Activated CD4-positive, alpha-beta T cell treated with anti-CD3 and anti-CD28 coated beads for 36 hours (primary cell): ENCODE measurements around the gene PRSS53. TPM values are rescaled to one million over a fixed set of nuclear protein-coding genes. Genes with fewer than 3 reads are reported as not detected.
A peak's percentile ranks its signal among the peaks of the same experiment; 100 is the strongest.
"Not testable (repeated sequence)": the region's sequence is repeated elsewhere in the genome, so short reads cannot be mapped to it uniquely, and the experiment has no call there.

ENCODE experiments used
- ATAC-seq: fragments of 200-7000 bp; cut with Tn5 transposase; one replicate; pipeline ENCODE4 v1.10.0; 2021; ENCODE audit warnings: mild to moderate bottlenecking, moderate library complexity
- CTCF ChIA-PET: fragments of 350-600 bp; sonication (Branson Sonifier 250); formaldehyde crosslinking; loops from one replicate; lab custom pipeline; 2021; ENCODE audit warnings: antibody characterized with exemption; lab: Charles Lee
- POLR2A ChIA-PET: fragments of 350-600 bp; sonication (Branson Sonifier 250); formaldehyde crosslinking; loops from one replicate; lab custom pipeline; 2021; ENCODE audit warnings: antibody characterized with exemption, inconsistent platforms; lab: Charles Lee
- DNase-seq: peaks from one replicate; pipeline ENCODE4 v3.0.0-alpha.2; 2020
- H3K27ac Mint-ChIP-seq: one replicate; pipeline ENCODE4 v1.8.0; 2021; ENCODE audit warnings: mixed read lengths
- H3K27me3 Mint-ChIP-seq: one replicate; pipeline ENCODE4 v1.8.0; 2021; ENCODE audit warnings: mixed read lengths
- H3K36me3 Mint-ChIP-seq: one replicate; pipeline ENCODE4 v1.8.0; 2021; ENCODE audit warnings: low read depth, mixed read lengths
- H3K4me1 Mint-ChIP-seq: one replicate; pipeline ENCODE4 v1.8.0; 2021; ENCODE audit warnings: mixed read lengths
- H3K4me3 Mint-ChIP-seq: one replicate; pipeline ENCODE4 v1.8.0; 2021; ENCODE audit warnings: mild to moderate bottlenecking, moderate library complexity, mixed read lengths
- H3K9me3 Mint-ChIP-seq: one replicate; pipeline ENCODE4 v1.8.0; 2021; ENCODE audit warnings: low read depth, mixed read lengths
- intact Hi-C, 2 experiments: fragments of 100-400 bp; cut with DNase I in 1 of 2; cut with micrococcal nuclease in 1 of 2; formaldehyde crosslinking; loops; one replicate each; pipeline versions ENCODE4 v1.14.2 to v1.15.1; 2022 to 2024; cut with DNase I, micrococcal nuclease
- total RNA-seq, 2 experiments: library from RNA; stranded (reverse); gene quantifications; one replicate each; pipeline ENCODE4 v1.2.3, GENCODE V29; 2021

The PRSS53 gene
- 1 to 10 TPM; 4.0 to 9.2 TPM for total RNA-seq

DNA sequence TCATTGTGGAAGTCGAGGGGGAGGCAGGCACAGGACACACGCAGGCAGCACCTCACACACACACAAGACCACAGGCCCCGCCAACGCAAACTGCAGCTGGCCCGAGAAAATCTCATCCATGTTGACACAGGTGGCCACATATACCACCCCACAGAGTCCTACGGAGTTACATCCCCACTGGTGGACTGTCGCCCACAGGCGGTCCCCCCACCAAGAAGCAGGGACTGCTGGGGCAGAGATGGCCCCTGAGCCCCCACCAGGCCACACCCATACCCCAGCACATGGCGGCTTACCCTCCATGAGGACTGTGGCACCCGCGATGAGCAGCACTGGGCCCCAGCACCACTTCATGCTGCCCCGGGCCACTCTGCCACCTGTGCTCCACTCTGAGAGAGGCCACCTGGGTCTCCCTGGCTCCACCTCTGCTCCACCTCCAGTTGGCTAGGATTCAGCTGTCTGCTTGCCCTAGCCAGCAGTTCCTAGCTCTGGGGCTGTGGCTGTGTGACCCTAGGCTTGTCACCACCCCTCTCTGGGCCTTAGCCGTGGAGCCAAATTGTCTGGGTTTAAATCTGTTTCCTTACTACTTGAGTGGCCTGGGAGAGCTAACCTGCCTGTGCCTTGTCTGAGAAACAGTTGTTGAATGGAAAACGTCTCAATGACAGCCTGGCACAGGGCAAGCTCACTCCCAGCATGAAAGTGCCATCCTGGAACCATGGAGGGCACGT lies at the start of gene PRSS53:
Gene PRSS53 (minus strand): TSS at position 485 of the 725 bp plus-strand sequence. CDS start 134 bp downstream, at position 351.
- ChIA-PET POLR2A (no interaction called here), CTCF (interaction anchor here (0.9 kb wide), 1 partner anchor 103 kb away, joined by 3 read pairs; the partner anchor contains the start of gene HSD3B7)

DNA sequence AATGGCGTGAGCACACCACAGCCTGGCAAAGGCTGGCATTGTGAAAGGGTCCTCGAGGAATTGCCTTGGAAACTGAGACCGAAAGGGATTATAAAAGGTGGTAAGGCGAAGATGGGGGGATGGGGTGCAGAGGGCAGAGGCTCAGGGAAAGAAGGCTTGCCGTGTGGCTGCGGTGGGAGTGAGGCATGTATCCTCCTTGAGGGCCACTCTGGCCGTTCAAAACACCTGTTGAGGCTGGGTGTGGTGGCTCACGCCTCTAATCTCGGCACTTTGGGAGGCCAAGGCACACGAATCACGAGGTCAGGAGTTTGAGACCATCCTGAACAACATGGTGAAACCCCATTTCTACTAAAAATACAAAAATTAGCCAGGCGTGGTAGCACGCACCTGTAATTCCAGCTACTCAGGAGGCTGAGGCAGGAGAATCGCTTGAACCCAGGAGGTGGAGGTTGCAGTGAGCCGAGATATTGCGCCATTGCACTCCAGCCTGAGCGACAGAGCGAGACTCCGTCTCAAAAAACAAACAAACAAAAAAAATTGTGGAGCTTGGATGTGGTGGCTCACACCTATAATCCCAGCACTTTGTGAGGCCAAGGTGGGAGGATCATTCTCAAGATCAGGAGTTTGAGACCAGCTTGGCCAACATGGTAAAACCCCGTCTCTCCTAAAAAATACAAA lies 48.2 kb upstream of the PRSS53 start:
- H3K4me1 Mint-ChIP-seq, POLR2A ChIA-PET: not testable (repeated sequence)
- CTCF ChIA-PET, result interaction anchor here (1.0 to 1.2 kb wide), 2 partner anchors 72 to 105 kb away, joined by 3 read pairs; no protein-coding TSS in a partner anchor

More for the DNA sequence above, at the start of gene PRSS53:
- ATAC-seq (no peak), DNase-seq (no peak)
- Mint-ChIP-seq H3K9me3 (no peaks in the 10 kb centered on the region), H3K27ac (no peak within 1 kb of the TSS), H3K36me3 (peaks cover 16% of the 10 kb centered on the region), H3K4me1 (peaks cover 12% of the 10 kb centered on the region), H3K4me3 (no peak within 1 kb of the TSS), H3K27me3 (no peaks in the 10 kb centered on the region)
- intact Hi-C loops, result no loop called here

DNA sequence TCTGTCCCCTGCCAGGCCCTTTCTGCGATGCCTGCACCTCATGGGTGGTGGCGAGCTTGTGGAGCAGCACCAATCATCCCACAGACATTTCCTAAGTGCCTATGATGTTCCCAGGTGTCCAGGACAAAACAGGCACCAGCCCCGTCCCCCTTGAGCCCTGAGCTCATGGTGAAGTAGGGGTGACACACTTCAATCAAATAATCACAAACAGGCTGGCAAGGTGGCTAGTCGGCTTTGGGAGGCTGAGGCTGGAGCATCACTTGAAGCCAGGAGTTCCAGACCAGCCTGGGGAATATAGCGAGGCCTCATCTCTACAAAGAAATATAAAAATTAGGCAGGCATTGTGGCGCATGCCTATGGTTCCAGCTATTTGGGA lies 47.5 kb upstream of the PRSS53 start:
- no peaks in the 10 kb centered on the region for H3K9me3 Mint-ChIP-seq
- ATAC-seq (no peak), DNase-seq (no peak)
- H3K27me3 Mint-ChIP-seq, result no peaks in the 10 kb centered on the region
- ChIA-PET POLR2A (no interaction called here), CTCF (interaction anchor here (1.2 kb wide), 1 partner anchor 71 kb away, joined by 3 read pairs; no protein-coding TSS in a partner anchor)
- H3K4me3 Mint-ChIP-seq, result no peak overlapping the region
- peaks cover 6% of the 10 kb centered on the region for H3K36me3 Mint-ChIP-seq
- intact Hi-C loops, result no loop called here
- no peak overlapping the region for H3K27ac Mint-ChIP-seq
- peaks cover 2% of the 10 kb centered on the region for H3K4me1 Mint-ChIP-seq

More for the DNA sequence above, 48.2 kb upstream of the PRSS53 start:
- ATAC-seq, H3K9me3 Mint-ChIP-seq, H3K4me3 Mint-ChIP-seq, intact Hi-C loops, H3K36me3 Mint-ChIP-seq, H3K27me3 Mint-ChIP-seq, H3K27ac Mint-ChIP-seq, DNase-seq: not testable (repeated sequence)

GRCh38 chr16:31135535-31136286 lies 47.0 kb upstream of the PRSS53 start, which contains the start of gene PRSS8:
TSS of gene PRSS8 (minus strand) at chr16:31135727. CDS start at chr16:31135498, 229 bp downstream.
- Mint-ChIP-seq H3K27ac (no peak within 1 kb of the TSS), H3K9me3 (no peaks in the 10 kb centered on the region), H3K36me3 (peaks cover 9% of the 10 kb centered on the region), H3K27me3 (no peaks in the 10 kb centered on the region), H3K4me3 (no peak within 1 kb of the TSS), H3K4me1 (no peaks in the 10 kb centered on the region)
- peak; percentile 27 for DNase-seq
- CTCF ChIA-PET, result no interaction called here
- intact Hi-C loops, result no loop called here
- peak; percentile 15 for ATAC-seq
- POLR2A ChIA-PET, result no interaction called here

DNA sequence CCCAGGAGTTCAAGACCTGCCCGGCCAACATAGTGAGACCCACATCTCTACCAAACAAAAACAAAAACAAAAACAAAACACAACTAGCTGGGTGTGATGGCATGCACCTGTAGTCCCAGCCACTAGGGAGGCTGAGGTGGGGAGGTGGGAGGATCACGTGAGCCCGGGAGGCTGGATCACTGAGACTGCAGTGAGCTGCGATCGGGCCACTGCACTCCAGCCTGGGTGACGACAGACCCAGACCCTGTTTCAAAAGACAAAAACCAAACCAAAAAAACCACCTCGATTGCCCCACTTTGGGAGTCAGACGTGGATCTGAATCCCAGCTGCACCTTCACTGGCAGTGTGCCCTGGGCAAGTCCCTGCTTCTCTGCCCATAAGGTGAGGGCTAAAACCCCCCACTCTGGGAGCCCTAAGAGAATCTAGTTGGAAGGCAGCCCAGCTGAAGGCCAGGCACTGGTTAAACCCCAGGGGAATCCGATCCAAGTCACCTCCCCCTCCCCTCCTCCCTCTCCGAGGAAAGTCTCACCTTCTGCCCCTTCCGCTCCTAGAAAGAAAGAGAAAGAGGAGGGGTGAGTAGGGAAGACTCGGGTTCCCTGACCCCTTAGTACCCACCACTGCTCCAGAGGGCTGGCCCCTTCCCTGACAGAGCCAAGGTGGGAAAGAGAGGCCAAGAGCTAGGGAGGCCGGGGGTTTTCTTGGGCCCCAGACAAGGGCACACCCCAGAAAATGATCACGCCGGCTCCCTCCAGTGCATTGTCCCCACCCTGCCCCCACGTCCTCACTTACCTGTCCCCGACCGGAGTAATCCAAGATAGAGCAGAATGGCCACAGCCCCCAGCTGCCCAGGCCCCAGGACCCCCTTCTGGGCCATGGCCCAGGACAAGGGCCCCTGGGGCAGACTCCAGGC lies 46.1 kb upstream of the PRSS53 start:
- H3K36me3 Mint-ChIP-seq, result peaks cover 9% of the 10 kb centered on the region
- intact Hi-C loops, result no loop called here
- H3K4me1 Mint-ChIP-seq, result no peaks in the 10 kb centered on the region
- ChIA-PET POLR2A (no interaction called here), CTCF (no interaction called here)
- H3K27me3 Mint-ChIP-seq, result no peaks in the 10 kb centered on the region
- ATAC-seq (no peak), DNase-seq (no peak)
- H3K4me3 Mint-ChIP-seq, result no peak overlapping the region
- H3K27ac Mint-ChIP-seq, result no peak overlapping the region
- no peaks in the 10 kb centered on the region for H3K9me3 Mint-ChIP-seq

DNA sequence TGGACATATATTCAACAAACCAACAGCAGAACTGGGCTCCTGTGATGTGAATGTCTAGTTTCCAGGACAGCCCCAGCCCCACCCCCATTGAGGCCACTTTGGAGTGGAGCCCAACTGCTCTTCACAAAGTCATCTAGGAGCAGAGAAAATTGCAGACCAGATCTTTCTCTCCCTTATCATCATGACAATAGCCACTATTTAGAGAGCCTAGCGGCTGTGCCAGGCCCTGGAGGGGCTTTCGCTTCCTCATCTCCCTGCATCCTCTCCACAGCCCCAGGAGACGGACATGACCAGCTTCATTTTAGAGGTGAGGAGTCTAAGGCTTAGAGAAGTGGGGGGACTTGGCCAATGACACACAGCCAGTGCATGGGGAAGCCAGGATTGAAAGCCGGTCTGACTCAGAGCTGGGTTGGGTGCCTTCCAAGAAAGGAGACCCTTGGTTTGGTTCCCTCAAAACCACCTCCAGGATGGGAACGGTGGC lies 45.4 kb upstream of the PRSS53 start:
- H3K27ac Mint-ChIP-seq, result no peak overlapping the region
- no peak for DNase-seq
- H3K4me3 Mint-ChIP-seq, result no peak overlapping the region
- ChIA-PET POLR2A (interaction anchor here (0.6 kb wide), 1 partner anchor 42 kb away, joined by 3 read pairs; no protein-coding TSS in a partner anchor), CTCF (no interaction called here)
- no peaks in the 10 kb centered on the region for H3K4me1 Mint-ChIP-seq
- peaks cover 9% of the 10 kb centered on the region for H3K36me3 Mint-ChIP-seq
- no peak for ATAC-seq
- no peaks in the 10 kb centered on the region for H3K27me3 Mint-ChIP-seq
- intact Hi-C loops, result no loop called here
- no peaks in the 10 kb centered on the region for H3K9me3 Mint-ChIP-seq

GRCh38 chr16:31133046-31133501 lies 44.3 kb upstream of the PRSS53 start:
- Mint-ChIP-seq H3K27me3 (no peaks in the 10 kb centered on the region), H3K27ac (no peak overlapping the region), H3K9me3 (no peaks in the 10 kb centered on the region), H3K36me3 (peaks cover 9% of the 10 kb centered on the region), H3K4me1 (no peaks in the 10 kb centered on the region), H3K4me3 (no peak overlapping the region)
- DNase-seq (no peak), ATAC-seq (no peak)
- ChIA-PET POLR2A (no interaction called here), CTCF (interaction anchor here (1.2 kb wide), 1 partner anchor 9 kb away, joined by 7 read pairs; no protein-coding TSS in a partner anchor)
- intact Hi-C loops, result no loop called here

- no peak for DNase-seq
- ChIA-PET CTCF (interaction anchor here (1.2 kb wide), 1 partner anchor 10 kb away, joined by 7 read pairs; no protein-coding TSS in a partner anchor), POLR2A (no interaction called here)
- Mint-ChIP-seq H3K9me3 (no peaks in the 10 kb centered on the region), H3K27ac (no peak overlapping the region), H3K36me3 (peaks cover 14% of the 10 kb centered on the region), H3K4me3 (no peak overlapping the region), H3K27me3 (no peaks in the 10 kb centered on the region), H3K4me1 (no peaks in the 10 kb centered on the region)
- intact Hi-C loops, result no loop called here
- ATAC-seq, result peak; percentile 10
Measured at GRCh38 chr16:31132303-31132979, 43.7 kb upstream of the PRSS53 start.

GRCh38 chr16:31131841-31132271 lies 43.1 kb upstream of the PRSS53 start:
- ChIA-PET CTCF (no interaction called here), POLR2A (interaction anchor here (0.5 kb wide), 1 partner anchor 17 kb away, joined by 5 read pairs; no protein-coding TSS in a partner anchor)
- Mint-ChIP-seq H3K27me3 (no peaks in the 10 kb centered on the region), H3K36me3 (peaks cover 15% of the 10 kb centered on the region), H3K9me3 (no peaks in the 10 kb centered on the region), H3K27ac (no peak overlapping the region), H3K4me1 (no peaks in the 10 kb centered on the region), H3K4me3 (no peak overlapping the region)
- ATAC-seq (peak; percentile 13), DNase-seq (no peak)
- intact Hi-C loops, result no loop called here

- Mint-ChIP-seq H3K27ac (no peak overlapping the region), H3K9me3 (no peaks in the 10 kb centered on the region), H3K36me3 (peaks cover 15% of the 10 kb centered on the region), H3K27me3 (no peaks in the 10 kb centered on the region), H3K4me3 (no peak overlapping the region), H3K4me1 (no peaks in the 10 kb centered on the region)
- ChIA-PET CTCF (no interaction called here), POLR2A (interaction anchor here (0.5 kb wide), 1 partner anchor 16 kb away, joined by 5 read pairs; no protein-coding TSS in a partner anchor)
- intact Hi-C loops, result no loop called here
- no peak for ATAC-seq
- DNase-seq, result no peak
Measured at GRCh38 chr16:31131416-31131815, 42.7 kb upstream of the PRSS53 start.
